ENCODE results near the gene TDRD15. TPM values are rescaled to one million over a fixed set of nuclear protein-coding genes. Genes with fewer than 3 reads are reported as not detected.

TDRD15 gene
- total and polyA plus RNA-seq, 2 experiments from 2014 or later: not detected

DNA sequence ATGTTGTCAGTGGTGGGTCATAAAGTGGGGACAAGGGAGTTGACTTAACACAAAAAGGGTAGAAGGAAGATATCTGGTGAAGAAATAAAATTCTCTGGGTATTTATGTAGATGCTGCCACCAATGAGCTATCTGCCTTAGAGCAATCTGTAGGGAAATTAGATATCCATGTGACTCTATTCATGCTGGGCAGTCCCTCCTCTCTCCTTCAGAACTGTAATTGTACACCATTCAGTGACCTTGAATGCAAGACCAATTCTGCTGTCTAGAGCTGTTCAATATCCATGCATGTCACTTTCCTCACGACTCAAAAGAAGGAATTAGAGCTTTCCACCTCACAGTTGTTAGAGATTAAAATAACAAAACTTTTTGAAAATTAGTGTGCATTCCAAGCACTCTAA lies 28.6 kb upstream of the TDRD15 start:
- DNase-seq (ENCODE audit: low read depth in 1 of 2, low spot score in 1 of 2): peak in 1 of 2 donors; percentile 11
- no peak overlapping the region for H3K27ac ChIP-seq
- TF ChIP-seq, protein P1, sequence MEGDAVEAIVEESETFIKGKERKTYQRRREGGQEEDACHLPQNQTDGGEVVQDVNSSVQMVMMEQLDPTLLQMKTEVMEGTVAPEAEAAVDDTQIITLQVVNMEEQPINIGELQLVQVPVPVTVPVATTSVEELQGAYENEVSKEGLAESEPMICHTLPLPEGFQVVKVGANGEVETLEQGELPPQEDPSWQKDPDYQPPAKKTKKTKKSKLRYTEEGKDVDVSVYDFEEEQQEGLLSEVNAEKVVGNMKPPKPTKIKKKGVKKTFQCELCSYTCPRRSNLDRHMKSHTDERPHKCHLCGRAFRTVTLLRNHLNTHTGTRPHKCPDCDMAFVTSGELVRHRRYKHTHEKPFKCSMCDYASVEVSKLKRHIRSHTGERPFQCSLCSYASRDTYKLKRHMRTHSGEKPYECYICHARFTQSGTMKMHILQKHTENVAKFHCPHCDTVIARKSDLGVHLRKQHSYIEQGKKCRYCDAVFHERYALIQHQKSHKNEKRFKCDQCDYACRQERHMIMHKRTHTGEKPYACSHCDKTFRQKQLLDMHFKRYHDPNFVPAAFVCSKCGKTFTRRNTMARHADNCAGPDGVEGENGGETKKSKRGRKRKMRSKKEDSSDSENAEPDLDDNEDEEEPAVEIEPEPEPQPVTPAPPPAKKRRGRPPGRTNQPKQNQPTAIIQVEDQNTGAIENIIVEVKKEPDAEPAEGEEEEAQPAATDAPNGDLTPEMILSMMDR (IDR thresholded peaks at IDR 0.05; ENCODE audit: low read depth, low read length): no peak
- H3K36me3 ChIP-seq: no peaks in the 10 kb centered on the region
- no peaks in the 10 kb centered on the region for H3K9me3 ChIP-seq (ENCODE audit: low read depth)
- peaks cover 4% of the 10 kb centered on the region for H3K4me1 ChIP-seq (ENCODE audit: low read depth)
- H3K27me3 ChIP-seq: no peaks in the 10 kb centered on the region
- no peak overlapping the region for H3K4me3 ChIP-seq

DNA sequence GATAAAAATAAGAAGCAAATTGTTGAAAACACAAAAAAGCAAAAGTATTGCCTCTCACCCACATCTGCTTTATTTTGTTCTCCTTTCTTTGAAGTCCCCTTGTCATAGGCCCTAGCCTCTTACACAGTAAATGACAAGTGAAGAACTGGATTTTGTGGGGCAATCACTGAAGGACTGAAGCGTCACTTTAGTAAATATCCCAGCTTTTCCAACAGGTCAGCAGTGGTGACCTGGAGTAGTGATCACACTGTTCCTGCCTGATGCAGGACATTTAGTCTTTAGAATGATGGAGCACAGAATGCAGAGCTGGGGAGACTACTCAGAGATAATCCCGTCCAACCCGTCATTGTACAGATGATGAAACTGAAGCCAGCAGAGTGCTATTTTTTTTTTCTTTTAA lies 28.1 kb upstream of the TDRD15 start:
- DNase-seq (ENCODE audit: low read depth in 1 of 2, low spot score in 1 of 2): no peak
- no peaks in the 10 kb centered on the region for H3K27me3 ChIP-seq
- H3K36me3 ChIP-seq: no peaks in the 10 kb centered on the region
- peaks cover 4% of the 10 kb centered on the region for H3K4me1 ChIP-seq (ENCODE audit: low read depth)
- H3K27ac ChIP-seq: no peak overlapping the region
- no peaks in the 10 kb centered on the region for H3K9me3 ChIP-seq (ENCODE audit: low read depth)
- no peak overlapping the region for H3K4me3 ChIP-seq
- TF ChIP-seq, protein P1 (IDR thresholded peaks at IDR 0.05; ENCODE audit: low read depth, low read length): no peak

DNA sequence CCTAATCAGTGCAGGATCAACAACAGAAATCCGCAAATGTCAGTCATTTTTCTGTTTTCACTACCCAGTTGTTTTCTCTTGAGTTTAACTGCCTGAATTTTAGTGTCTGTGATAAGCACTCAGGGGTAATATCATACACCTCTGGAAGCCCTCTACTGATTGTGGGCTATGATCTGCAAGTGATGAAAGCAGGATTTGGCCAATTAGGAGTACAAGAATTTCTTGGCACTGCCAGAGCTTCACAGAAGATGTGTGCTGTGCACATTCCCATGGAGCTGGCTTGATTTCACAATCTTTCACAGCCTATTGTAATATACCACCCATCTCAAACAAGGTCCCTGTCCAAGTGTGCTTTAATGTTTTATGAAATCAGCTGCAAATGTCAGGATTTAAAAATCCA lies 27.3 kb upstream of the TDRD15 start:
- TF ChIP-seq, protein P1 (IDR thresholded peaks at IDR 0.05; ENCODE audit: low read depth, low read length): no peak
- H3K27me3 ChIP-seq: no peaks in the 10 kb centered on the region

DNA sequence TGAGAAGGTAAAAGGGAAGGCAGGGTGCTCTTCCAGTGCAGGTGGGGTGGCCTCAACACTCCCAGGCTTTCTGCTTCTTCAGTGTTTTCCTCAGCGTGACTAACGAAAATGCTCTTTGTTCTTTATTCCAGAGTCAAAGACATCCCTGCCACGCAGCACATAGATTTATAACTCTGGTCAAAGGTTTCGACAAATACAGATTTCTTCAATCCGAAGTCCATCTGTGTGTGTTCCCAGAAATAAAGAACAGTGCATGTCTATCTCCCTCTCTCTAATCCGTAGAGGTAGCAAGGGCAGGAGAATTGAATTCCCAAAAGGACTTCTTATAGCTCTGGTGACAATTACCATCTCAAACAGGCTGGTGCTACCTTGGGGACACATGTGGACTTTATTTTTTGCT lies 26.4 kb upstream of the TDRD15 start:
- no peaks in the 10 kb centered on the region for H3K9me3 ChIP-seq (ENCODE audit: low read depth)
- H3K4me1 ChIP-seq (ENCODE audit: low read depth): peaks cover 4% of the 10 kb centered on the region
- no peaks in the 10 kb centered on the region for H3K36me3 ChIP-seq
- TF ChIP-seq, protein P1 (IDR thresholded peaks at IDR 0.05; ENCODE audit: low read depth, low read length): no peak
- no peak overlapping the region for H3K27ac ChIP-seq
- H3K4me3 ChIP-seq: no peak overlapping the region
- no peaks in the 10 kb centered on the region for H3K27me3 ChIP-seq
- DNase-seq (ENCODE audit: low read depth in 1 of 2, low spot score in 1 of 2): no peak

More for the DNA sequence above, 27.3 kb upstream of the TDRD15 start:
- DNase-seq (ENCODE audit: low read depth in 1 of 2, low spot score in 1 of 2): peak in 1 of 2 donors; percentile 1
- H3K27ac ChIP-seq: no peak overlapping the region
- H3K9me3 ChIP-seq (ENCODE audit: low read depth): no peaks in the 10 kb centered on the region
- H3K4me1 ChIP-seq (ENCODE audit: low read depth): peaks cover 4% of the 10 kb centered on the region
- H3K4me3 ChIP-seq: no peak overlapping the region
- no peaks in the 10 kb centered on the region for H3K36me3 ChIP-seq

DNA sequence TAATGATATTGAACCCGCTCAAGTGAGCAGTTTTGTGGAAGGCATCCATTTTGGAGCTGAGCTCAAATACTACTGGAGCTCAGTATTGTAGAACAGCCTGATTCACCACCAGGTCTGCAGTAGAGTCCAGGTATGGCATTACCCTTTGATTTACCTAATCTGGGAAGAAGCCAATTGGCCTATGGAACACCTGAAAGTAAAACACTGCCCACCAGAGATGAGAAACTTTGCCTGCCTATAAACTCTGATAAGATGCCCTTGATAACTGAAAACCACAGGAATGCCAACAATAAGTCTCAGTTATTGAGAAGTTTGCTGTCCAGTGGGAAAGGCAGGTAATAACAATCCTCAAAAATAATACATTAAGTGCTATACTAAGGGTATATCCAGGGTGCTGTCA lies 25.5 kb upstream of the TDRD15 start:
- no peak overlapping the region for H3K4me3 ChIP-seq
- DNase-seq (ENCODE audit: low read depth in 1 of 2, low spot score in 1 of 2): no peak
- TF ChIP-seq, protein P1 (IDR thresholded peaks at IDR 0.05; ENCODE audit: low read depth, low read length): no peak
- no peak overlapping the region for H3K27ac ChIP-seq
- H3K36me3 ChIP-seq: no peaks in the 10 kb centered on the region
- H3K4me1 ChIP-seq (ENCODE audit: low read depth): peaks cover 4% of the 10 kb centered on the region
- no peaks in the 10 kb centered on the region for H3K9me3 ChIP-seq (ENCODE audit: low read depth)
- H3K27me3 ChIP-seq: no peaks in the 10 kb centered on the region
